Measurements from ENCODE around the gene CCL17. TPM values are rescaled to one million over a fixed set of nuclear protein-coding genes. Genes with fewer than 3 reads are reported as not detected.

Gene CCL17
- total RNA-seq, 1 experiment from 2014 or later, result not detected

GRCh38 chr16:57462978-57463362 lies 58.4 kb downstream of the CCL17 start:
- intact Hi-C loops (cut with micrococcal nuclease; ENCODE audit: unreplicated experiment), result loop anchor here (10.0 kb wide), 1 partner anchor 52 kb away; no protein-coding TSS in a partner anchor
- no peak for TF ChIP-seq TCF7L2 (IDR thresholded peaks at IDR 0.05; ENCODE audit: low read depth, low read length)
- TF ChIP-seq POLR2AphosphoS5 (IDR thresholded peaks at IDR 0.05; ENCODE audit: low read depth, low read length), result no peak
- no peak for TF ChIP-seq SIN3A (IDR thresholded peaks at IDR 0.05; ENCODE audit: borderline replicate concordance, insufficient read depth, low read depth, low read length)
- no peak for TF ChIP-seq CTCF (IDR thresholded peaks at IDR 0.05)
- TF ChIP-seq REST (IDR thresholded peaks at IDR 0.05; ENCODE audit: insufficient read depth in 1 of 2, low read depth in 2 of 2, low read length in 1 of 2), result no peak
- peak overlapping the region; percentile 90 to 92 for H3K4me3 ChIP-seq (ENCODE audit: low read depth in 2 of 2, low read length in 2 of 2)
- peak; percentile 59 for ATAC-seq
- H3K27me3 ChIP-seq (ENCODE audit: control insufficient read depth, insufficient read depth, low read length), result no peaks in the 10 kb centered on the region
- H3K9me3 ChIP-seq (ENCODE audit: control insufficient read depth, insufficient read depth, low read depth, low read length), result no peaks in the 10 kb centered on the region
- ChIA-PET CTCF (interaction anchor here (0.8 kb wide), 1 partner anchor 12 kb away, joined by 5 read pairs; no protein-coding TSS in a partner anchor), POLR2A (interaction anchor here (0.6 kb wide), 1 partner anchor 116 kb away, joined by 3 read pairs; no protein-coding TSS in a partner anchor)
- H3K36me3 ChIP-seq (ENCODE audit: control insufficient read depth, insufficient read depth, low read length), result no peaks in the 10 kb centered on the region; the same call in 1 of the 2 replicates
- no TSS peak for BruUV-seq (replicated peaks)
- 0 out of 2 replicates have a peak, but pooled peaks cover 2% of the 10 kb centered on the region for H3K4me1 ChIP-seq (ENCODE audit: control insufficient read depth, insufficient read depth, low read length)
- H3K27ac ChIP-seq (ENCODE audit: low read length), result peak overlapping the region; percentile 81
- in situ Hi-C loops (cut with HindIII; ENCODE audit: low pct_unique_long_range_greater_than_20kb, low sequenced_read_pairs), result no loop called here
- DNase-seq (ENCODE audit: low read depth, low spot score), result no peak

GRCh38 chr16:57464523-57464922 lies 60.0 kb downstream of the CCL17 start:
- POLR2A ChIA-PET, result no interaction called here
- Histone ChIP-seq H3K4me3 (ENCODE audit: low read depth in 2 of 2, low read length in 2 of 2) (no peak overlapping the region), H3K4me1 (ENCODE audit: control insufficient read depth, insufficient read depth, low read length) (0 out of 2 replicates have a peak, but pooled peaks cover 2% of the 10 kb centered on the region), H3K9me3 (ENCODE audit: control insufficient read depth, insufficient read depth, low read depth, low read length) (no peaks in the 10 kb centered on the region), H3K36me3 (ENCODE audit: control insufficient read depth, insufficient read depth, low read length) (peaks cover 2% of the 10 kb centered on the region), H3K27ac (ENCODE audit: low read length) (no peak overlapping the region), H3K27me3 (ENCODE audit: control insufficient read depth, insufficient read depth, low read length) (no peaks in the 10 kb centered on the region)
- BruUV-seq (replicated peaks), result no TSS peak
- TF ChIP-seq REST (IDR thresholded peaks at IDR 0.05; ENCODE audit: insufficient read depth in 1 of 2, low read depth in 2 of 2, low read length in 1 of 2), result no peak
- no peak for TF ChIP-seq CTCF (IDR thresholded peaks at IDR 0.05)
- no peak for TF ChIP-seq SIN3A (IDR thresholded peaks at IDR 0.05; ENCODE audit: borderline replicate concordance, insufficient read depth, low read depth, low read length)
- no peak for TF ChIP-seq POLR2AphosphoS5 (IDR thresholded peaks at IDR 0.05; ENCODE audit: low read depth, low read length)
- no peak for TF ChIP-seq TCF7L2 (IDR thresholded peaks at IDR 0.05; ENCODE audit: low read depth, low read length)
- DNase-seq (ENCODE audit: low read depth, low spot score) (no peak), ATAC-seq (no peak)
- intact Hi-C loops (cut with micrococcal nuclease; ENCODE audit: unreplicated experiment) (loop anchor here (10.0 kb wide), 1 partner anchor 50 kb away; no protein-coding TSS in a partner anchor), in situ Hi-C loops (cut with HindIII; ENCODE audit: low pct_unique_long_range_greater_than_20kb, low sequenced_read_pairs) (no loop called here)
- CTCF ChIA-PET, result no interaction called here

Data from Panc1 (cell line).